ENCODE measurements around the gene EML6. TPM values are rescaled to one million over a fixed set of nuclear protein-coding genes. Genes with fewer than 3 reads are reported as not detected.

The EML6 gene
- polyA plus RNA-seq, 2 donors, result 0.88 to 1.3 TPM

DNA sequence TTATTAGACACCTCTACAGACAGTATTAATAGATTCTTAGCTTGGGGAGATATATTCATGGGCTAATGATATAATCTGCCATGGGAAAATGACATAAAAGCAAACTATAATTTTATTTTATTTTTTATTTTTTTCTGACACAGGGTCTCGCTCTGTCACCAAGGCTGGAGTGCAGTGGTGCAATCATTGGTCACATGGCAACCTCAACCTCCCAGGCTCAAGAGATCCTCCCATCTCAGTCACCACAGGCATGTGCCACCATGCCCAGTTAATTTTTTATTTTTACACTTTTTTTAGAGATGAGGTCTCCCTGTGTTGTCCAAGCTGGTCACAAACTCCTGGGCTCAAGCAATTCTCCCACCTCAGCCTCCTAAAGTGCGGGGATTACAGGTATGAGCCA lies 287.5 kb downstream of the EML6 start:
- H3K36me3 ChIP-seq (ENCODE audit: control insufficient read depth in 2 of 2, insufficient read depth in 2 of 2, low read length in 1 of 2), result no peaks in the 10 kb centered on the region
- H3K4me3 ChIP-seq (ENCODE audit: low read depth in 1 of 2, low read length in 2 of 2), result no peak overlapping the region
- H3K9me3 ChIP-seq (ENCODE audit: control insufficient read depth in 2 of 2, insufficient read depth in 1 of 2, low read depth in 1 of 2, low read length in 1 of 2), result no peaks in the 10 kb centered on the region
- no peaks in the 10 kb centered on the region for H3K4me1 ChIP-seq (ENCODE audit: control insufficient read depth in 2 of 2, insufficient read depth in 2 of 2, low read length in 1 of 2)
- H3K27ac ChIP-seq (ENCODE audit: low read depth in 2 of 2, low read length in 1 of 2), result no peak overlapping the region
- no peaks in the 10 kb centered on the region for H3K27me3 ChIP-seq (ENCODE audit: control insufficient read depth in 1 of 2, insufficient read depth in 2 of 2, low read length in 2 of 2)
- 69 to 89% methylated on average over 2 of the region's 2 CpGs for WGBS, 2 donors

DNA sequence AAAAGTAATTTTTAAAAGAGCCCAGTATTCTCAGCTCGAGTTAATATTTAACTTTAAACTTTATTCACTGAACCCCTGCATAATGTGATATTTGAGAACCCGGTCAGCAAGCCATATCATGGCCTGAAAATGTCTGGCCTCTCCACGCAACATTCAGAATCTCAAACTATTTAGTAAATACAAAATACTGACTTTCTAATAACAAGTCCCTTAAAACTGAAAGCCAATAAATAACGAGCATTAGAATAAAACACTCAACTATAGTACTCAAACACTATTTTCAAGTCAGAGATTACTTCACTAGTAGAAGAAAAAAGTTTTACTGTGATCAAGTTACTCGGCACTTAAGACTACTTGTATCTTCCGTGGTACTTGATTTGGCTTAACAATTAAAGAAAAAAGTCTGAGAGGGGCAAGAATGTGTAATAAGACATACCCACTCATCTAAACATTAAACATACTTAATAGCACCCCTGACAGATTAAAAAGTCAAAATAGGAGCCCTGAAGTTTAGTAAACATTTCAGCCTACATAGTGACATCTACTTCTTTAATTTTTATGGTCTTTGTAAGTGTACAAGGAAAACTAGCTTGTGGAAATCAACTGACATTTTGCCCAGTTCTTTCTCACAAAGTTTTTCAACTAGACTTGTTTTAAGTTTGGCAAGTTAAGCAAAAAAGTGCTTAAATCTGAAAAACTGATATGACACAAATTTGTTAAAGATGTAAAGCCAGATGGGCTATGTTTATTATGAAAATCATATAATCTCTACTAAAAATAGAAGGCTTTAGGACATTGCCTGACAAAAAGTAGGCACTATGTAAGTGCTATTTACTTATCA lies 288.6 kb downstream of the EML6 start:
- no peaks in the 10 kb centered on the region for H3K9me3 ChIP-seq (ENCODE audit: control insufficient read depth in 2 of 2, insufficient read depth in 1 of 2, low read depth in 1 of 2, low read length in 1 of 2)
- H3K36me3 ChIP-seq (ENCODE audit: control insufficient read depth in 2 of 2, insufficient read depth in 2 of 2, low read length in 1 of 2), result no peaks in the 10 kb centered on the region
- no peak overlapping the region for H3K4me3 ChIP-seq (ENCODE audit: low read depth in 1 of 2, low read length in 2 of 2)
- no peaks in the 10 kb centered on the region for H3K27me3 ChIP-seq (ENCODE audit: control insufficient read depth in 1 of 2, insufficient read depth in 2 of 2, low read length in 2 of 2)
- H3K27ac ChIP-seq (ENCODE audit: low read depth in 2 of 2, low read length in 1 of 2), result no peak overlapping the region
- no peaks in the 10 kb centered on the region for H3K4me1 ChIP-seq (ENCODE audit: control insufficient read depth in 2 of 2, insufficient read depth in 2 of 2, low read length in 1 of 2)
- 25 to 31% methylated on average over 6 of the region's 6 CpGs for WGBS, 2 donors

DNA sequence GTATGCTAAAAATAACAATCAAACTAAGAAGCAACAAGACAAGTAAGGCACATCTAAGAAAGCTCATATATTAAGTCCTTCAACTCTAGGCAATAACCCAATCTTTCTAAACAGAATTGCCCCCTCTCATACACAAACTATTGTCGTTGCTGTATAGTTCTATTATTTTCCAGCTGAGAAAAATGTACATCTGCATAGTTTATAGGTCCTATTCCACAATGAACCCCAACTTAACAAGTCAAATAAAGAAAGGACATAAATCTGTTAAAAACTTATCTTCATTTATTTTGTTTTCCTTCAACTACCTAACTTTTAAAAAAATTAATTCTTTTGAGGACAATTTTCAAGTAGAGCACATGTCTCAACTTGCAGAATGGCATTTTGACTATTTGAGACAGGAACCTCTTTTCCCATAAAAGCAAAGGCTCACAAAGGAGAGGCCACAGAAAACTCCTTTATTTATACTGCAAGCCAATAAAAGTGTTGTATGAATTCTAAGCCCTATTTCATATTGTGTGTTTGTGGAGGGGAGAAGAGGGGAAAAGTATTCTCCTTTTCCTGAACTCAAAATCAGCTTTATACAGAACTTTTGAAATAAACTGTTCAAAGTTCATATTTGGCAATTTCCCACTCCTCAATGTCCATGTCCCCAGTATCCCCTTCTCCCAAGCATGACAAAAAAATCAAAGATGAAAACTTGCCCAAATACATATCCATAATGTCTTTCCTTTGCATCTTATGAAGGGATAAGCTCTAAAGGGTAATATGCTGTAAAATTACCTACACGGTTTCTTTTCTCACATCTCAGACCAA lies 289.4 kb downstream of the EML6 start:
- 33 to 50% methylated on average over 2 of the region's 2 CpGs for WGBS, 2 donors
- Histone ChIP-seq H3K4me3 (ENCODE audit: low read depth in 1 of 2, low read length in 2 of 2) (no peak overlapping the region), H3K4me1 (ENCODE audit: control insufficient read depth in 2 of 2, insufficient read depth in 2 of 2, low read length in 1 of 2) (no peaks in the 10 kb centered on the region), H3K9me3 (ENCODE audit: control insufficient read depth in 2 of 2, insufficient read depth in 1 of 2, low read depth in 1 of 2, low read length in 1 of 2) (no peaks in the 10 kb centered on the region), H3K27me3 (ENCODE audit: control insufficient read depth in 1 of 2, insufficient read depth in 2 of 2, low read length in 2 of 2) (no peaks in the 10 kb centered on the region), H3K27ac (ENCODE audit: low read depth in 2 of 2, low read length in 1 of 2) (no peak overlapping the region), H3K36me3 (ENCODE audit: control insufficient read depth in 2 of 2, insufficient read depth in 2 of 2, low read length in 1 of 2) (no peaks in the 10 kb centered on the region)

- no peaks in the 10 kb centered on the region for H3K9me3 ChIP-seq (ENCODE audit: control insufficient read depth in 2 of 2, insufficient read depth in 1 of 2, low read depth in 1 of 2, low read length in 1 of 2)
- WGBS, 2 donors, result 41 to 42% methylated on average over 1 of the region's 1 CpG
- no peaks in the 10 kb centered on the region for H3K36me3 ChIP-seq (ENCODE audit: control insufficient read depth in 2 of 2, insufficient read depth in 2 of 2, low read length in 1 of 2)
- no peaks in the 10 kb centered on the region for H3K4me1 ChIP-seq (ENCODE audit: control insufficient read depth in 2 of 2, insufficient read depth in 2 of 2, low read length in 1 of 2)
- H3K27ac ChIP-seq (ENCODE audit: low read depth in 2 of 2, low read length in 1 of 2), result no peak overlapping the region
- no peaks in the 10 kb centered on the region for H3K27me3 ChIP-seq (ENCODE audit: control insufficient read depth in 1 of 2, insufficient read depth in 2 of 2, low read length in 2 of 2)
- no peak overlapping the region for H3K4me3 ChIP-seq (ENCODE audit: low read depth in 1 of 2, low read length in 2 of 2)
These were observed 290.5 kb downstream of the EML6 start for GRCh38 chr2:55013936-55014335.

DNA sequence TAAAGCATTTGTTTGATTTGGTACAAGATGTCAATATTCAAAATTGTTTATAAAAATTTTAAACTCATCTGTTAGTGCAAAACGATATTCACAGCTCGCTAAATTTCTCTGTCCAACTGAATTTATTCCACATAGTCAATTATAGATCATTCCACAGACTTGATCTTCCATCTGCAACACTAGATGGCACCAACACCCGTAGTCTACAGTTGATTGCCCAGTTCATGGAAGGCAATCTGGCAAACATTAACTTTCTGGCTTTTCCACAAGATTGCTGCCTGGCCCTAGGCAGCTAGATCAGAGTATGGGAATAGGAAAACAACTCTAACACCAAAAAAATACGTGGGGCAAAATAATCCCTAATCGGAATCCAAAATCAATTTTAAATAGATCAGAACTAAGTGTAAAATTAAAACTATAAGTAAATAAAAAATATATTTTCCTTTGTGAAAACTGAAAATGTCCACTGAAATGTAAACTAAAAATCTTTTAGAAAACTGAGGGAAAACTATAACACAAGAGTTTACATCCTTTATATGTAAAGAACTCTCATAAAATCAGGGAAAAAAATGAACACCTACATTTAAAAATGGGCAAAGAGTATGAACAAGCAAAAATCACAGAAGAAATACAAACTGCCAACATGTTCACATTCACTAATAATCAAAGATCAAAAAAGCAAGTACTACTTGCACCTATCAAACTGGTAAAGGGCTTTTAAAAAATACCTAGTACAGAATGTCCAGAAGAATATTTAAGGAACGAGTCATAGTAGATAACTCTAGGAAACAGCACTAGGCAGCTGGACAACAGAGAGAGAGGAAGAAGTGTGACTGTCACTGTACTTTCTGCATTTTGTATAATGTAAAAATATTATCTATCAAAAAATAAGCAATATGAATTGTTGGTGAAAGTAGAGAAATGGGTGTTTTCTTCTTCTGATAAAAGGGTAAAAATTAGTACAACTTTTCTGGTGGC lies 291.8 kb downstream of the EML6 start:
- H3K27ac ChIP-seq (ENCODE audit: low read depth in 2 of 2, low read length in 1 of 2), result no peak overlapping the region
- WGBS, 2 donors, result 40 to 58% methylated on average over 6 of the region's 6 CpGs
- no peaks in the 10 kb centered on the region for H3K36me3 ChIP-seq (ENCODE audit: control insufficient read depth in 2 of 2, insufficient read depth in 2 of 2, low read length in 1 of 2)
- no peaks in the 10 kb centered on the region for H3K27me3 ChIP-seq (ENCODE audit: control insufficient read depth in 1 of 2, insufficient read depth in 2 of 2, low read length in 2 of 2)
- no peak overlapping the region for H3K4me3 ChIP-seq (ENCODE audit: low read depth in 1 of 2, low read length in 2 of 2)
- no peaks in the 10 kb centered on the region for H3K4me1 ChIP-seq (ENCODE audit: control insufficient read depth in 2 of 2, insufficient read depth in 2 of 2, low read length in 1 of 2)
- H3K9me3 ChIP-seq (ENCODE audit: control insufficient read depth in 2 of 2, insufficient read depth in 1 of 2, low read depth in 1 of 2, low read length in 1 of 2), result no peaks in the 10 kb centered on the region

- no peak overlapping the region for H3K27ac ChIP-seq (ENCODE audit: low read depth in 2 of 2, low read length in 1 of 2)
- no peaks in the 10 kb centered on the region for H3K9me3 ChIP-seq (ENCODE audit: control insufficient read depth in 2 of 2, insufficient read depth in 1 of 2, low read depth in 1 of 2, low read length in 1 of 2)
- 97% methylated on average over 3 of the region's 3 CpGs for WGBS, 2 donors
- no peaks in the 10 kb centered on the region for H3K4me1 ChIP-seq (ENCODE audit: control insufficient read depth in 2 of 2, insufficient read depth in 2 of 2, low read length in 1 of 2)
- H3K36me3 ChIP-seq (ENCODE audit: control insufficient read depth in 2 of 2, insufficient read depth in 2 of 2, low read length in 1 of 2), result no peaks in the 10 kb centered on the region
- H3K27me3 ChIP-seq (ENCODE audit: control insufficient read depth in 1 of 2, insufficient read depth in 2 of 2, low read length in 2 of 2), result no peaks in the 10 kb centered on the region
- H3K4me3 ChIP-seq (ENCODE audit: low read depth in 1 of 2, low read length in 2 of 2), result no peak overlapping the region
These were observed 294.0 kb downstream of the EML6 start for GRCh38 chr2:55017428-55017827.

DNA sequence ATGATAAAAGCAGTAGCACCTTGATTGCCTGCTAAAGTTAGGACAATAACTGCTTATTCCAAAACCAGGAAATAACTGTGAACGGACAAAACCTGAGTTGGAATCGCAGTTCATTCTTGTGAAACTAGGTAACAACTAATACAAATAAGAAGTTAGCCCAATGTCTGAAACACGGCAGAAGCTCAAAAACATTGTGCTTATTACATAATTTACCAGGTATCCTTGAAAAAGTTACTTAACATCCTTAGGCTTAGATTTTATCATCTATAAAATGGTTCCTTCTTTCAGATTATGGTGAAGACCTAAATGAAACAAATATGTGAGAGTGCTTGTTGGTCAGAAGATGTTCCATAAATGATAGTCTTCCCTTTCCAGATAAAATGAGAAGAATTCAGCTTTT lies 294.4 kb downstream of the EML6 start:
- no peaks in the 10 kb centered on the region for H3K27me3 ChIP-seq (ENCODE audit: control insufficient read depth in 1 of 2, insufficient read depth in 2 of 2, low read length in 2 of 2)
- no peaks in the 10 kb centered on the region for H3K9me3 ChIP-seq (ENCODE audit: control insufficient read depth in 2 of 2, insufficient read depth in 1 of 2, low read depth in 1 of 2, low read length in 1 of 2)
- no peaks in the 10 kb centered on the region for H3K4me1 ChIP-seq (ENCODE audit: control insufficient read depth in 2 of 2, insufficient read depth in 2 of 2, low read length in 1 of 2)
- no peaks in the 10 kb centered on the region for H3K36me3 ChIP-seq (ENCODE audit: control insufficient read depth in 2 of 2, insufficient read depth in 2 of 2, low read length in 1 of 2)
- H3K4me3 ChIP-seq (ENCODE audit: low read depth in 1 of 2, low read length in 2 of 2), result no peak overlapping the region
- no peak overlapping the region for H3K27ac ChIP-seq (ENCODE audit: low read depth in 2 of 2, low read length in 1 of 2)
- 83 to 86% methylated on average over 3 of the region's 3 CpGs for WGBS, 2 donors

DNA sequence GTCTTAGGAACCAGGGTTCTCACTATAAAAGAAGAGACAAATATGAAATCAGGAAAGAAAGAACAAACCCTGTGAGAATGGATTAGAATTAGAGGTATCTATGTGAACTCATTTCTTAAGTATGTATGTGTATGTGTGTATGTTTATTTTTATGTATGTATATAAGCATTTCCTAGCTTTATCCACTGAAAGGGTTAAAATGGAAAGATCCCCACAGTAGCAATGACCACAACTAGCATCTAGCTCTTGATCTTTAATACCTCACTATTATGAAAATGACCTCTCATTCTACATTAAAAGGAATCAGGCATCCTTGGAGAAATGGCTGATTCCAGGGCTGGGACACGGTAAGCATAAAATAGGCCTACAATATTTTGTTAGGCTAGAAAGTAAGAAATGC lies 295.2 kb downstream of the EML6 start:
- Histone ChIP-seq H3K27me3 (ENCODE audit: control insufficient read depth in 1 of 2, insufficient read depth in 2 of 2, low read length in 2 of 2) (no peaks in the 10 kb centered on the region), H3K9me3 (ENCODE audit: control insufficient read depth in 2 of 2, insufficient read depth in 1 of 2, low read depth in 1 of 2, low read length in 1 of 2) (no peaks in the 10 kb centered on the region), H3K27ac (ENCODE audit: low read depth in 2 of 2, low read length in 1 of 2) (no peak overlapping the region), H3K36me3 (ENCODE audit: control insufficient read depth in 2 of 2, insufficient read depth in 2 of 2, low read length in 1 of 2) (no peaks in the 10 kb centered on the region), H3K4me3 (ENCODE audit: low read depth in 1 of 2, low read length in 2 of 2) (no peak overlapping the region), H3K4me1 (ENCODE audit: control insufficient read depth in 2 of 2, insufficient read depth in 2 of 2, low read length in 1 of 2) (no peaks in the 10 kb centered on the region)
- WGBS, 2 donors, result 92 to 96% methylated on average over 1 of the region's 1 CpG

GRCh38 chr2:55019526-55020258 lies 296.2 kb downstream of the EML6 start:
- no peak overlapping the region for H3K4me3 ChIP-seq (ENCODE audit: low read depth in 1 of 2, low read length in 2 of 2)
- 66 to 85% methylated on average over 5 of the region's 5 CpGs for WGBS, 2 donors
- H3K27me3 ChIP-seq (ENCODE audit: control insufficient read depth in 1 of 2, insufficient read depth in 2 of 2, low read length in 2 of 2), result no peaks in the 10 kb centered on the region
- no peaks in the 10 kb centered on the region for H3K36me3 ChIP-seq (ENCODE audit: control insufficient read depth in 2 of 2, insufficient read depth in 2 of 2, low read length in 1 of 2)
- no peaks in the 10 kb centered on the region for H3K9me3 ChIP-seq (ENCODE audit: control insufficient read depth in 2 of 2, insufficient read depth in 1 of 2, low read depth in 1 of 2, low read length in 1 of 2)
- no peak overlapping the region for H3K27ac ChIP-seq (ENCODE audit: low read depth in 2 of 2, low read length in 1 of 2)
- no peaks in the 10 kb centered on the region for H3K4me1 ChIP-seq (ENCODE audit: control insufficient read depth in 2 of 2, insufficient read depth in 2 of 2, low read length in 1 of 2)

Data from esophagus (tissue), 2 donors.